Thoracic aorta (tissue), 2 donors: ENCODE measurements around the gene CASTOR2. TPM values are rescaled to one million over a fixed set of nuclear protein-coding genes. Genes with fewer than 3 reads are reported as not detected.

ENCODE experiments used
- ATAC-seq: fragments of 150-250 bp; one replicate; pipeline ENCODE4 v1.8.0; 2017; ENCODE audit warnings: low read depth; ENCODE audit not compliant: insufficient number of reproducible peaks, low FRiP score
- DNase-seq: peaks from one replicate; pipeline ENCODE4 v3.0.0-alpha.2; 2020; ENCODE audit warnings: low spot score
- H3K27ac ChIP-seq, 2 donors: fragments of 200-600 bp; sonication (generic); 1 replicate in 1 of 2; 2 replicates in 1 of 2; pipeline ENCODE4 v1.5.1; 2016; ENCODE audit warnings: mild to moderate bottlenecking in 2 of 2, moderate library complexity in 2 of 2
- H3K27me3 ChIP-seq: fragments of 200-600 bp; sonication (generic); replicated peaks from 2 replicates; pipeline ENCODE4 v1.6.0; 2016; ENCODE audit warnings: mild to moderate bottlenecking; ENCODE audit not compliant: insufficient read depth
- H3K36me3 ChIP-seq: fragments of 200-600 bp; sonication (generic); one replicate; pipeline ENCODE4 v1.5.1; 2016
- H3K4me1 ChIP-seq, 2 donors: fragments of 200-600 bp; sonication (generic); 1 replicate in 1 of 2; 2 replicates in 1 of 2; pipeline versions ENCODE4 v1.5.1 to v1.6.0; 2016; ENCODE audit warnings: low read depth in 2 of 2, mild to moderate bottlenecking in 1 of 2; ENCODE audit not compliant: control insufficient read depth in 1 of 2
- H3K4me3 ChIP-seq: fragments of 200-600 bp; sonication (generic); 2 replicates; pipeline ENCODE4 v1.5.1; 2016; ENCODE audit warnings: mild to moderate bottlenecking
- H3K9me3 ChIP-seq: fragments of 200-600 bp; sonication (generic); 2 replicates; pipeline ENCODE4 v1.5.1; 2016
- total RNA-seq, 2 donors: library from RNA; depleted of rRNA; stranded (reverse); fragments of >200 nt; gene quantifications; one replicate each; pipeline versions ENCODE4 v1.1.0 to v1.2.3, GENCODE V29; 2016
- TF ChIP-seq, protein P1 (sequence below): fragments of 200-600 bp; sonication (generic); IDR thresholded peaks from one replicate; pipeline ENCODE4 v1.5.1; 2019; ENCODE audit warnings: antibody characterized with exemption

The CASTOR2 gene
- total RNA-seq, 2 donors from 2014 or later: 16.3 to 29.9 TPM

DNA sequence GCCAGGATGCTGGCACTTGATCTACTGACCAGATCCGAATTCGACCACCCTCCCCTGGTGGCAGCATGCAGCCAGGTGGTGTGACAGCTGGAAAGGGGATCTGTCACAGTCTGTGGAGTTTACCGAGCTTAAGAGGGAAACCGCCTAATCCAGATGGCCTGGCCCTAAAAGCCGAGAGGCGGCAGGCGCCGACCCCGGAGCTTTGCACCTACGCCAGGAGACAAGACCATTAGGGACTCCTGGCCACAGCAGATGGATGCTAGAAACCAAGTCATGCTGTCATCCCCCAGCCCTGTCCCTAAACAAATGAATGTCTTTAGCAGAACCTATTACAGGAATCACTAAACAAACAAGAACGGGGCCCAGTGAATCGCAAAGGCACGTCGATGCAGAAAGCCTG is 81.4 kb downstream of the CASTOR2 start:
- H3K4me3 ChIP-seq: peak overlapping the region; percentile 34
- H3K9me3 ChIP-seq: no peaks in the 10 kb centered on the region
- no peaks in the 10 kb centered on the region for H3K27me3 ChIP-seq
- TF ChIP-seq, protein P1, sequence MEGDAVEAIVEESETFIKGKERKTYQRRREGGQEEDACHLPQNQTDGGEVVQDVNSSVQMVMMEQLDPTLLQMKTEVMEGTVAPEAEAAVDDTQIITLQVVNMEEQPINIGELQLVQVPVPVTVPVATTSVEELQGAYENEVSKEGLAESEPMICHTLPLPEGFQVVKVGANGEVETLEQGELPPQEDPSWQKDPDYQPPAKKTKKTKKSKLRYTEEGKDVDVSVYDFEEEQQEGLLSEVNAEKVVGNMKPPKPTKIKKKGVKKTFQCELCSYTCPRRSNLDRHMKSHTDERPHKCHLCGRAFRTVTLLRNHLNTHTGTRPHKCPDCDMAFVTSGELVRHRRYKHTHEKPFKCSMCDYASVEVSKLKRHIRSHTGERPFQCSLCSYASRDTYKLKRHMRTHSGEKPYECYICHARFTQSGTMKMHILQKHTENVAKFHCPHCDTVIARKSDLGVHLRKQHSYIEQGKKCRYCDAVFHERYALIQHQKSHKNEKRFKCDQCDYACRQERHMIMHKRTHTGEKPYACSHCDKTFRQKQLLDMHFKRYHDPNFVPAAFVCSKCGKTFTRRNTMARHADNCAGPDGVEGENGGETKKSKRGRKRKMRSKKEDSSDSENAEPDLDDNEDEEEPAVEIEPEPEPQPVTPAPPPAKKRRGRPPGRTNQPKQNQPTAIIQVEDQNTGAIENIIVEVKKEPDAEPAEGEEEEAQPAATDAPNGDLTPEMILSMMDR: no peak
- peak overlapping the region; percentile 54 to 72 for H3K27ac ChIP-seq
- DNase-seq (no peak), ATAC-seq (no peak)
- peaks cover 9 to 32% of the 10 kb centered on the region in 2 donors for H3K4me1 ChIP-seq
- peaks cover 13% of the 10 kb centered on the region for H3K36me3 ChIP-seq

DNA sequence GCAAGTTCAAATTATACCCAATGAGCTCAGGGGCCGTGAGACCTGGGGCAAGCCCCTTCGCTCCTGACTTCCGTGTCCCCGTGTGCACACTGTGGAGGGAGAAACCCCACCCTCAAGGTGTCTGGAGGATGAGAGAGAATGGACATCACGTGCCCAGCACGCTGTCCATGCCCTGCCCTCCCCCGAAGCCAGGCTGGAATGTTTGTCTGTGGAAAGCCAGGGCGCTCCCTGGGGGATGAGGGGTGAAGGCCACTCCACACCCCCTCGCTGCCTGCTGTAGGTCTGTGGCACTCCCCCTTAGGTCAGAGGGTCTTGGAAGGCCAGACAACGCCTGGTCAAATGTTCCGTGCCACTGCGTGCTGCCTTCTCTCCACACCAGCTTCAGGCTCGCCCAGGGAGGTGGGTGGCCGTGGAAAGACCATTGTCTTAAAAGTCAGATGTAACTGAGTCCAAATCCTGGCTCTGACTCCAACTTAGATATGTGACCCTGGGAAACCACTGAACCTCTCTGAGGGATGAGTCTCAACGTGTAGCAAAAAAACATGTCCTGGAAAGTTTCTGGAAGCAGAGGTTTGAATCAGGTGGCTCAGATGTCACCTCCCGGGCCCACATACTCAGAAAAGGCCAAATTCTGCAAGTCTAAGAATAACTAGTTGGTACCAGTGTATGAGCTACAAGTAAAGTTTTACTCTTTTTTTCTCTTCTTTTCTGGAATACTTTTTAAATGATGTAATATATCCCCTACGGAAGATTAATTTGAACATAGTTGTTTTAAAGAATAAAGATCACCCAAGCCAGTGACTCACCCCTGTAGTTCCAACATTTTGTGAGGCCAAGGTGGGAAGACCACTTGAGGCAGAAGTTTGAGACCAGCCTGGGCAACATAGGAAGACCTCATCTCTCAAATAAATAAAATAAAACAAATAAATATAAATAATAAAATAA is 84.2 kb downstream of the CASTOR2 start:
- no peaks in the 10 kb centered on the region for H3K27me3 ChIP-seq
- H3K4me1 ChIP-seq: peaks cover 9 to 32% of the 10 kb centered on the region in 2 donors
- H3K36me3 ChIP-seq: peaks cover 15% of the 10 kb centered on the region
- DNase-seq (no peak), ATAC-seq (no peak)
- no peak overlapping the region for H3K4me3 ChIP-seq
- H3K27ac ChIP-seq: peak overlapping the region; percentile 55 to 84
- H3K9me3 ChIP-seq: no peaks in the 10 kb centered on the region
- TF ChIP-seq, protein P1: no peak

GRCh38 chr7:75049817-75050216 is 85.3 kb downstream of the CASTOR2 start:
- peaks cover 12% of the 10 kb centered on the region for H3K36me3 ChIP-seq
- H3K27ac ChIP-seq: peak overlapping the region; percentile 30 to 55
- TF ChIP-seq, protein P1: no peak
- H3K27me3 ChIP-seq: no peaks in the 10 kb centered on the region
- peaks cover 14 to 43% of the 10 kb centered on the region in 2 donors for H3K4me1 ChIP-seq
- no peak overlapping the region for H3K4me3 ChIP-seq
- H3K9me3 ChIP-seq: no peaks in the 10 kb centered on the region
- DNase-seq: no peak
- no peak for ATAC-seq

GRCh38 chr7:75050501-75050900 is 86.0 kb downstream of the CASTOR2 start:
- Histone ChIP-seq H3K27ac (no peak overlapping the region), H3K9me3 (no peaks in the 10 kb centered on the region), H3K36me3 (peaks cover 12% of the 10 kb centered on the region), H3K27me3 (no peaks in the 10 kb centered on the region), H3K4me3 (no peak overlapping the region), H3K4me1 (peaks cover 21 to 50% of the 10 kb centered on the region in 2 donors)
- no peak for DNase-seq
- TF ChIP-seq, protein P1: no peak
- no peak for ATAC-seq

GRCh38 chr7:75054744-75055143 is 90.2 kb downstream of the CASTOR2 start:
- H3K27me3 ChIP-seq: no peaks in the 10 kb centered on the region
- DNase-seq (peak; percentile 56), ATAC-seq (peak; percentile 63)
- H3K36me3 ChIP-seq: peaks cover 27% of the 10 kb centered on the region
- H3K9me3 ChIP-seq: no peaks in the 10 kb centered on the region
- TF ChIP-seq, protein P1: no peak
- H3K27ac ChIP-seq: peak overlapping the region; percentile 86 to 87
- no peak overlapping the region for H3K4me3 ChIP-seq
- peaks cover 27 to 41% of the 10 kb centered on the region in 2 donors for H3K4me1 ChIP-seq
